ENCODE measurements around the gene TTC39A. TPM values are rescaled to one million over a fixed set of nuclear protein-coding genes. Genes with fewer than 3 reads are reported as not detected.

Gene TTC39A
- total and polyA plus RNA-seq, 2 of the 13 experiments (the other 11 are each of a cell fraction or from before 2014, with no cell fraction given) = 0.33 to 1.5 TPM

GRCh38 chr1:51331206-51332100 is 1.1 kb upstream of the TTC39A start (continued):
- no peak for TF ChIP-seq ZUFSP (CRISPR knock-in tag; IDR thresholded peaks at IDR 0.05; ENCODE audit: borderline replicate concordance)
- no peak for TF ChIP-seq PAWR (CRISPR knock-in tag; IDR thresholded peaks at IDR 0.05; ENCODE audit: borderline replicate concordance)
- TF ChIP-seq FOSL1 (CRISPR knock-in tag; IDR thresholded peaks at IDR 0.05; ENCODE audit: borderline replicate concordance) = peak; percentile 86
- TF ChIP-seq JARID2 (CRISPR knock-in tag; IDR thresholded peaks at IDR 0.05; ENCODE audit: insufficient replicate concordance) = no peak
- TF ChIP-seq ZNF644 (CRISPR knock-in tag; IDR thresholded peaks at IDR 0.05; ENCODE audit: low read depth) = peak; percentile 88
- TF ChIP-seq MXI1 (IDR thresholded peaks at IDR 0.05; ENCODE audit: borderline replicate concordance, low read depth, low read length) = no peak; the same call in 2 of the 3 replicates
- peak; percentile 36; the same call in 1 of the 2 replicates for TF ChIP-seq NFE2L2 (IDR thresholded peaks at IDR 0.05; ENCODE audit: low read length)
- TF ChIP-seq ZNF292 (CRISPR knock-in tag; IDR thresholded peaks at IDR 0.05; ENCODE audit: borderline replicate concordance, low read depth) = peak; percentile 61; the same call in 1 of the 2 replicates
- TF ChIP-seq RFXANK (CRISPR knock-in tag; IDR thresholded peaks at IDR 0.05) = no peak
- TF ChIP-seq ZNF616 (CRISPR knock-in tag; IDR thresholded peaks at IDR 0.05; ENCODE audit: low read depth) = no peak
- TF ChIP-seq ZNF496 (CRISPR knock-in tag; IDR thresholded peaks at IDR 0.05; ENCODE audit: insufficient replicate concordance) = no peak
- no peak for TF ChIP-seq ZHX1 (CRISPR knock-in tag; IDR thresholded peaks at IDR 0.05; ENCODE audit: low read depth)
- 0 out of 2 replicates have a peak, but pooled peaks have one; percentile 15 for TF ChIP-seq PHF8 (CRISPR knock-in tag; IDR thresholded peaks at IDR 0.05)
- TF ChIP-seq KDM2A (CRISPR knock-in tag; IDR thresholded peaks at IDR 0.05; ENCODE audit: borderline replicate concordance, low read depth) = no peak
- peak; percentile 97 for TF ChIP-seq FOSL2 (CRISPR knock-in tag; IDR thresholded peaks at IDR 0.05)
- 0 out of 2 replicates have a peak, but pooled peaks have one; percentile 3 for TF ChIP-seq ZFX (CRISPR knock-in tag; IDR thresholded peaks at IDR 0.05; ENCODE audit: low read depth)
- no peak for TF ChIP-seq PRMT3 (CRISPR knock-in tag; IDR thresholded peaks at IDR 0.05; ENCODE audit: borderline replicate concordance, low read depth)
- TF ChIP-seq EEA1 (CRISPR knock-in tag; IDR thresholded peaks at IDR 0.05; ENCODE audit: borderline replicate concordance) = no peak
- no peak for TF ChIP-seq MNT (IDR thresholded peaks at IDR 0.05)
- no peak for TF ChIP-seq ZNF576 (CRISPR knock-in tag; IDR thresholded peaks at IDR 0.05)
- no peak for TF ChIP-seq SRSF4 (IDR thresholded peaks at IDR 0.05; ENCODE audit: low read depth, low read length, poor library complexity, severe bottlenecking)
